CD14-positive monocyte (primary cell): ENCODE measurements around the gene PADI2. TPM values are rescaled to one million over a fixed set of nuclear protein-coding genes. Genes with fewer than 3 reads are reported as not detected.

Experiments used
- DNase-seq, 3 donors: peaks; one replicate each; pipeline ENCODE4 v3.0.0-alpha.2; 2011 to 2022
- H2AFZ ChIP-seq: 2 replicates; pipeline ENCODE4 v1.6.0; 2012; ENCODE audit warnings: mild to moderate bottlenecking, low read depth, low read length, inconsistent platforms; ENCODE audit not compliant: insufficient read depth, poor library complexity, severe bottlenecking
- H3K27ac ChIP-seq, 2 donors: 1 replicate in 1 of 2; 2 replicates in 1 of 2; pipeline ENCODE4 v1.5.1; 2012 to 2013; ENCODE audit warnings: low read length in 2 of 2, control low read depth in 1 of 2, inconsistent platforms in 1 of 2, low read depth in 1 of 2, mild to moderate bottlenecking in 1 of 2
- H3K27me3 ChIP-seq, 2 donors: one replicate each; pipeline versions ENCODE4 v1.6.0 to v1.6.1; 2011 to 2013; ENCODE audit warnings: low read length in 2 of 2; ENCODE audit not compliant: control insufficient read depth in 2 of 2, insufficient read depth in 2 of 2
- H3K36me3 ChIP-seq, 2 donors: replicated peaks in 1 of 2; 1 replicate in 1 of 2; 2 replicates in 1 of 2; pipeline versions ENCODE4 v1.5.1 to v1.6.1; 2012 to 2013; ENCODE audit warnings: low read length in 2 of 2, control low read depth in 1 of 2, inconsistent platforms in 1 of 2, mild to moderate bottlenecking in 1 of 2; ENCODE audit not compliant: insufficient read depth in 2 of 2, control insufficient read depth in 1 of 2
- H3K4me1 ChIP-seq, 2 donors: 1 replicate in 1 of 2; 2 replicates in 1 of 2; pipeline versions ENCODE4 v1.5.1 to v1.6.1; 2012 to 2013; ENCODE audit warnings: low read length in 2 of 2, control low read depth in 1 of 2, inconsistent platforms in 1 of 2, mild to moderate bottlenecking in 1 of 2, moderate library complexity in 1 of 2; ENCODE audit not compliant: insufficient read depth in 2 of 2, control insufficient read depth in 1 of 2
- H3K4me2 ChIP-seq: replicated peaks from 2 replicates; pipeline ENCODE3; 2012; ENCODE audit warnings: low read length, moderate library complexity, mild to moderate bottlenecking; ENCODE audit not compliant: poor library complexity, severe bottlenecking; ENCODE audit errors: extremely low read depth
- H3K4me3 ChIP-seq, 3 experiments: fragments of 200-600 bp in 1 of 3; sonication (generic) in 1 of 3; replicated peaks in 1 of 3; 1 replicate in 2 of 3; 2 replicates in 1 of 3; pipeline ENCODE4 v1.5.1; 2011 to 2013; ENCODE audit warnings: low read length in 3 of 3, mild to moderate bottlenecking in 3 of 3, control low read depth in 2 of 3, low read depth in 2 of 3, inconsistent platforms in 1 of 3, moderate library complexity in 1 of 3
- H3K79me2 ChIP-seq: 2 replicates; pipeline ENCODE4 v1.6.0; 2012; ENCODE audit warnings: mild to moderate bottlenecking, control low read depth, inconsistent platforms, low read length, moderate library complexity; ENCODE audit not compliant: insufficient read depth
- H3K9ac ChIP-seq: 2 replicates; pipeline ENCODE4 v1.6.0; 2017; ENCODE audit warnings: low read length, mild to moderate bottlenecking; ENCODE audit not compliant: insufficient read depth, poor library complexity, severe bottlenecking
- H3K9me3 ChIP-seq, 2 donors: replicated peaks in 1 of 2; 1 replicate in 1 of 2; 2 replicates in 1 of 2; pipeline versions ENCODE4 v1.5.1 to v1.6.1; 2012 to 2013; ENCODE audit warnings: low read length in 2 of 2, control low read depth in 1 of 2; ENCODE audit not compliant: control insufficient read depth in 1 of 2, insufficient read depth in 1 of 2
- H4K20me1 ChIP-seq: 2 replicates; pipeline ENCODE4 v1.6.0; 2012; ENCODE audit warnings: mild to moderate bottlenecking, low read length, control low read depth, moderate library complexity; ENCODE audit not compliant: insufficient read depth
- H3K27ac Mint-ChIP-seq, 7 donors: one replicate each; pipeline ENCODE4 v1.8.0; 2020; ENCODE audit warnings: mild to moderate bottlenecking in 7 of 7, mixed read lengths in 7 of 7, moderate library complexity in 6 of 7, inconsistent platforms in 2 of 7
- H3K27me3 Mint-ChIP-seq, 3 donors: one replicate each; pipeline ENCODE4 v1.8.0; 2021 to 2022; ENCODE audit warnings: low read depth in 3 of 3, mild to moderate bottlenecking in 3 of 3, mixed read lengths in 3 of 3, moderate library complexity in 3 of 3, inconsistent platforms in 1 of 3
- H3K36me3 Mint-ChIP-seq, 2 donors: one replicate each; pipeline ENCODE4 v1.8.0; 2020; ENCODE audit warnings: mixed read lengths in 2 of 2, inconsistent platforms in 1 of 2, mild to moderate bottlenecking in 1 of 2
- H3K4me1 Mint-ChIP-seq: one replicate; pipeline ENCODE4 v1.8.0; 2020; ENCODE audit warnings: mild to moderate bottlenecking, mixed read lengths
- H3K4me3 Mint-ChIP-seq, 2 donors: one replicate each; pipeline ENCODE4 v1.8.0; 2020; ENCODE audit warnings: mild to moderate bottlenecking in 2 of 2, mixed read lengths in 2 of 2, moderate library complexity in 1 of 2
- H3K9me3 Mint-ChIP-seq, 7 donors: one replicate each; pipeline ENCODE4 v1.8.0; 2020 to 2022; ENCODE audit warnings: mixed read lengths in 7 of 7, mild to moderate bottlenecking in 6 of 7, moderate library complexity in 6 of 7, inconsistent platforms in 2 of 7
- WGBS: methylation state at CpG from one replicate; pipeline ENCODE4 v1.1.5; 2013; ENCODE audit warnings: missing lambda C conversion rate; ENCODE audit not compliant: insufficient coverage; 5-methylcytosine and 5-hydroxymethylcytosine counted together
- intact Hi-C, 2 donors: fragments of 100-400 bp; cut with micrococcal nuclease; formaldehyde crosslinking; loops; one replicate each; pipeline versions ENCODE4 v1.15.0 to v1.15.1; 2023
- polyA plus RNA-seq, 3 donors: library from polyadenylated mRNA; depleted of rRNA in 1 of 3; unstranded in 2 of 3; stranded (reverse) in 1 of 3; fragments of 300-500 nt in 2 of 3; fragments of >200 nt in 1 of 3; fragmentation: Illumina TruSeq in 2 of 3; gene quantifications; 1 replicate in 2 of 3; 2 replicates in 1 of 3; pipeline ENCODE4 v1.2.3, GENCODE V29; 2012 to 2021
- TF ChIP-seq, protein P1 (sequence below): fragments of 200-600 bp; IDR thresholded peaks from one replicate; pipeline ENCODE4 v1.8.0; 2022; ENCODE audit warnings: antibody characterized with exemption, mild to moderate bottlenecking

PADI2 gene
- polyA plus RNA-seq, 3 donors, result 18.6 to 61.7 (median 32.6) TPM

DNA sequence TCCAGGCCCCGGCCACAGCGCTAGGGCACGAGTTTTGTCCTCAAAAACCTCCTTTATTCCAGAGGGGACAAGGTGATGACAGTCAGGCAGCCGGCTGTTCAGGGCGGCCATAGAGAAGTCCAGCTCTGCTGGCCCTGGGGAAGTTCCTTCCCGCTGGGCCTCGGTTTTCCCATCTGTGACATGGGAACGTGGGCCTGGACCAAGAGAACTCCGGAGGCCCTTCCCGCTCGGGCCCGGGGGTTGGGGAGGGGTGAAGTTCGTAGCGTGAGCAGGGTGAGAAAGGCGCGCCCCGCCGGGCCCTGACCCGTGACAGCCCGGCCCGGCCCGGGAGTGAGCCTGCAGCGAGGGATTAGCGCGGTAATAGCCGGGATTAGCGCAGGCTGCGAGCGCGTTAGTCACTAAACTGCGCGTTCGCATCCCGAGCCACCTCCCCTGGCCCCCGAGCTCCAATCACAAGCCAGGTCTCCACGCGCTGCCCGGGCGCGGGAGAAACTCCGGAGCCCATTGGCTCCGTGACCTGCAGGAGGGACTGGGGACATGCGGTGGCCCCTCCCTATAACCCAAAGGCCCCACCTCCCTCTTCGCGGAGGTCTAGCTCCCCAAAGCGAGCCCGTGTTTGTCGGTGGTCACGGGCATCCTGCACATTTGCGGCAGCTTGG lies 29.8 kb upstream of the PADI2 start:
- Histone ChIP-seq H3K4me2 (peak overlapping the region; percentile 8), H3K4me3 (no peak overlapping the region)
- H3K36me3 Mint-ChIP-seq, result no peaks in the 10 kb centered on the region

DNA sequence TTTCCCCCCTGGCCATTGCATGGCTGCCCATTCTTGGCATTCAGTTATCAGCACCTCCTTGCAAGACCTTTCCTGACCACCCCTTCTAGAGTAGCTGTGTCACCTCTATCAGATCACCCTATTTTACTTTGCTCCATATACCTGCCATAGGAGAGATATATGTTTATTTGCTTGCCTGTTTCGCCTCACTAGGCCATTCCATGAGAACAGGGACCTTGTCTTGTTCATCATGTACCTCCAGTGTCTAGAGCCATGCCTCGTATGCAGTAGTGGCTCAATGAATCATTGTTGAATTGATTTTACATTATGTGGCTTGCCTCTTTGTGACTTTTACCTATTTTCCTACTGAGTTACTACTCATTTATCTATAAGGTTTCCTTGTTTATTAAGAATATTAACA lies 26.4 kb upstream of the PADI2 start:
- Mint-ChIP-seq H3K4me3 (no peak overlapping the region), H3K4me1 (peaks cover 24% of the 10 kb centered on the region), H3K9me3 (peaks cover 0 to 3% (median 0%) of the 10 kb centered on the region in 7 donors), H3K36me3 (no peaks in the 10 kb centered on the region), H3K27me3 (peaks cover 10 to 24% (median 20%) of the 10 kb centered on the region in 3 donors), H3K27ac (no peak overlapping the region)
- H3K9ac ChIP-seq, result no peak overlapping the region
- no peaks in the 10 kb centered on the region for H4K20me1 ChIP-seq
- no CpG with 5 or more reads among the region's 2 CpGs for WGBS
- H3K27me3 ChIP-seq, result peaks cover 0 to 13% of the 10 kb centered on the region in 2 donors
- no peak for DNase-seq
- TF ChIP-seq, protein P1, sequence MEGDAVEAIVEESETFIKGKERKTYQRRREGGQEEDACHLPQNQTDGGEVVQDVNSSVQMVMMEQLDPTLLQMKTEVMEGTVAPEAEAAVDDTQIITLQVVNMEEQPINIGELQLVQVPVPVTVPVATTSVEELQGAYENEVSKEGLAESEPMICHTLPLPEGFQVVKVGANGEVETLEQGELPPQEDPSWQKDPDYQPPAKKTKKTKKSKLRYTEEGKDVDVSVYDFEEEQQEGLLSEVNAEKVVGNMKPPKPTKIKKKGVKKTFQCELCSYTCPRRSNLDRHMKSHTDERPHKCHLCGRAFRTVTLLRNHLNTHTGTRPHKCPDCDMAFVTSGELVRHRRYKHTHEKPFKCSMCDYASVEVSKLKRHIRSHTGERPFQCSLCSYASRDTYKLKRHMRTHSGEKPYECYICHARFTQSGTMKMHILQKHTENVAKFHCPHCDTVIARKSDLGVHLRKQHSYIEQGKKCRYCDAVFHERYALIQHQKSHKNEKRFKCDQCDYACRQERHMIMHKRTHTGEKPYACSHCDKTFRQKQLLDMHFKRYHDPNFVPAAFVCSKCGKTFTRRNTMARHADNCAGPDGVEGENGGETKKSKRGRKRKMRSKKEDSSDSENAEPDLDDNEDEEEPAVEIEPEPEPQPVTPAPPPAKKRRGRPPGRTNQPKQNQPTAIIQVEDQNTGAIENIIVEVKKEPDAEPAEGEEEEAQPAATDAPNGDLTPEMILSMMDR, result no peak
- no peak overlapping the region for H3K27ac ChIP-seq
- peaks cover 25 to 33% of the 10 kb centered on the region in 2 donors for H3K4me1 ChIP-seq
- H3K79me2 ChIP-seq, result no peaks in the 10 kb centered on the region
- H3K36me3 ChIP-seq, result no peaks in the 10 kb centered on the region
- H3K9me3 ChIP-seq, result no peaks in the 10 kb centered on the region
- H2AFZ ChIP-seq, result no peak overlapping the region
- no peak overlapping the region for H3K4me3 ChIP-seq
- intact Hi-C loops, result no loop called here
- no peak overlapping the region for H3K4me2 ChIP-seq

More for the DNA sequence above, 29.8 kb upstream of the PADI2 start:
- Histone ChIP-seq H3K4me1 (peaks cover 5 to 13% of the 10 kb centered on the region in 2 donors), H3K9me3 (peaks cover 15 to 16% of the 10 kb centered on the region in 2 donors), H4K20me1 (no peaks in the 10 kb centered on the region), H3K27ac (no peak overlapping the region), H2AFZ (no peak overlapping the region), H3K27me3 (peaks cover 0 to 13% of the 10 kb centered on the region in 2 donors), H3K79me2 (no peaks in the 10 kb centered on the region), H3K36me3 (no peaks in the 10 kb centered on the region), H3K9ac (no peak overlapping the region)
- TF ChIP-seq, protein P1, result no peak
- intact Hi-C loops, result no loop called here
- WGBS, result 49% methylated on average over 50 of the region's 50 CpGs
- H3K4me3 Mint-ChIP-seq, result peak overlapping the region in 1 of 2 donors; percentile 47
- H3K4me1 Mint-ChIP-seq, result peaks cover 5% of the 10 kb centered on the region
- no peak overlapping the region for H3K27ac Mint-ChIP-seq
- no peak for DNase-seq
- H3K9me3 Mint-ChIP-seq, result peaks cover 18 to 28% (median 20%) of the 10 kb centered on the region in 7 donors
- H3K27me3 Mint-ChIP-seq, result peaks cover 10 to 31% (median 20%) of the 10 kb centered on the region in 3 donors
